Smooth muscle cell of bladder (primary cell): ENCODE results near the gene CD109. TPM values are rescaled to one million over a fixed set of nuclear protein-coding genes. Genes with fewer than 3 reads are reported as not detected.

Experiments used
- total RNA-seq: library from RNA; depleted of rRNA; stranded (reverse); fragments of >200 nt; gene quantifications from 2 replicates; pipeline ENCODE4 v1.2.3, GENCODE V29; 2014

The CD109 gene
- 18.6 and 19.4 TPM in 2 replicates for total RNA-seq

GRCh38 chr6:73695619-73696421 lies at the start of gene CD109:
CD109 (plus strand) TSS chr6:73696203; CDS start chr6:73696216, 13 bp downstream.

DNA sequence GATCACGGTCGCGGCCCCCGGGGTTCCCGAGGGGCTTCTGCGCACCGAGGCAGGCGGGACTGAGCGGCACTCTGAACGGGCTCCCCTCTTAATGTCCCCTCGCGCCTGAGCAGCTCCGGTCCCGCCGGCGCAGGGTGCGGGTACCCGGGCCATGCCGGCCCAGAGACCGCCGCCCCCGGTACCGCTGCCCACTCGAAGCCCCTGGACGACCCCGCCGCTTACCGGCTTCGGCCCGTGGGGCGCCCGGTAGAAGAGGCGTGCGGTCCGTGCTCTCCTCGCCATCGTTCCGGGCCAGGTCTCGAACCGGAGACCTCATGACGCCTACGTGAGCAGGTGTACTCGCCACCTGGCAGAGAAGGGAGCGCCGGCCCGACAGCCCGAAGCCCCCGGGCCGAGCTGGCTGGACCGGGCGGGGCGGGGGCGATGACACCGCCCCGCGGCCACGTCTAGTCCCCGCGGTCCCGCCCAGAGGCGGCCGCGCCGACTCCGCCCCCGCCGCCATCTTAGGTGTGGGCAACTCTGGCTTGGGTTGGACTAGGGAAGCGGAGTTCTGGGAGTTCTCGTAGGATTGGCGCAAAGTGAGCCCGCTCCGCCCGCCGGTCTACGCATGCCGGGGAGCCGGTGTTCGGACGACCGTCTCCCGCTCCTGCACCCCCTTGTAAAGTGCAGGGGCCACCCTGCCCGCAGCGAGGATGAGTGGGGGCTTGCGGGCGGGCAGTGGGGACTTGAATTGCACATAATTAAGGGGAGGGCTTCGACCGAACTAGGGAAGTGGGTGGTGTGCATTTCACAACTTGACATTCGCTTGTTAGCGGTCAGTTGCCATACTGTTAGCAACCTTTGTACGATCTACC lies 42.2 kb upstream of the CD109 start, which contains the start of gene SLC17A5:
Gene SLC17A5, minus strand, starts transcription at position 422 of the 854 bp plus-strand sequence. Its CDS starts 106 bp downstream, at position 316.

Other genes with a start within 250 kb of the CD109 start
- gene CGAS, start 243.9 kb upstream of the CD109 start, total RNA-seq: 3.4 and 4.3 TPM in 2 replicates
- 28.8 and 30.0 TPM in 2 replicates for gene MTO1, start 234.5 kb upstream of the CD109 start, total RNA-seq
- gene EEF1A1, start 175.2 kb upstream of the CD109 start, total RNA-seq: 29,363 and 32,567 TPM in 2 replicates
- 34.3 and 48.1 TPM in 2 replicates for gene SLC17A5, start 42.2 kb upstream of the CD109 start, total RNA-seq